Dermis lymphatic vessel endothelial cell (primary cell): ENCODE results near the gene ATMIN. TPM values are rescaled to one million over a fixed set of nuclear protein-coding genes. Genes with fewer than 3 reads are reported as not detected.

Experiments
- total RNA-seq: library from RNA; depleted of rRNA; stranded (reverse); fragments of >200 nt; gene quantifications from 2 replicates; pipeline ENCODE4 v1.2.1, GENCODE V29; 2014

ATMIN gene, protein sequence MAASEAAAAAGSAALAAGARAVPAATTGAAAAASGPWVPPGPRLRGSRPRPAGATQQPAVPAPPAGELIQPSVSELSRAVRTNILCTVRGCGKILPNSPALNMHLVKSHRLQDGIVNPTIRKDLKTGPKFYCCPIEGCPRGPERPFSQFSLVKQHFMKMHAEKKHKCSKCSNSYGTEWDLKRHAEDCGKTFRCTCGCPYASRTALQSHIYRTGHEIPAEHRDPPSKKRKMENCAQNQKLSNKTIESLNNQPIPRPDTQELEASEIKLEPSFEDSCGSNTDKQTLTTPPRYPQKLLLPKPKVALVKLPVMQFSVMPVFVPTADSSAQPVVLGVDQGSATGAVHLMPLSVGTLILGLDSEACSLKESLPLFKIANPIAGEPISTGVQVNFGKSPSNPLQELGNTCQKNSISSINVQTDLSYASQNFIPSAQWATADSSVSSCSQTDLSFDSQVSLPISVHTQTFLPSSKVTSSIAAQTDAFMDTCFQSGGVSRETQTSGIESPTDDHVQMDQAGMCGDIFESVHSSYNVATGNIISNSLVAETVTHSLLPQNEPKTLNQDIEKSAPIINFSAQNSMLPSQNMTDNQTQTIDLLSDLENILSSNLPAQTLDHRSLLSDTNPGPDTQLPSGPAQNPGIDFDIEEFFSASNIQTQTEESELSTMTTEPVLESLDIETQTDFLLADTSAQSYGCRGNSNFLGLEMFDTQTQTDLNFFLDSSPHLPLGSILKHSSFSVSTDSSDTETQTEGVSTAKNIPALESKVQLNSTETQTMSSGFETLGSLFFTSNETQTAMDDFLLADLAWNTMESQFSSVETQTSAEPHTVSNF
- 33.8 and 35.6 TPM in 2 replicates for total RNA-seq

DNA sequence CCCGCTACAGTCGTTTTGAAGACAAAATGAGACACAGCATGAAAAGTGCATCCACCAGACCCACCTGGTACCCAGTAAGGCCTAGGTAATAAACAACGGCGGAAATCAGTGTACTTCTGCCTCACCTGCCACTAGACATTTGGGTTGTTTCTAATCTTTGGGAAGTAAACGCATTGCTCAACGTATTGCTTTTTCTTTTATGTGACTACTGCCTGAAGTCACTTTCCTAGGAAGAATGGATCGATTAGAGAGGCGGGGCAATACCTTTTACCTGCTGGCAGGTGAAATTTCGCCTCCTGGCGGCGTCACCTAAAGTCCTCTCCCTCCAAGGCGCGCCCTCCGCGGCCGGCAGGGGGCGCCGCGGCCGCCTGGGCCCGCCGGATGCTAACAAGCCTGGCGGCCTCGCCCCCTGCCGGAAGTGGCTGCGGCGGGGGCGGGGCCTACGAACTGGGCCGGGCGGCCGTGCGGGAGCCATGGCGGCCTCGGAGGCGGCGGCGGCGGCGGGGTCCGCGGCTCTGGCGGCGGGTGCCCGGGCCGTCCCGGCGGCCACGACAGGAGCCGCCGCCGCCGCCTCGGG, at the start of gene ATMIN:
Gene ATMIN, plus strand, starts transcription at position 445 of the 577 bp plus-strand sequence. Its CDS starts 29 bp downstream, at position 474.

GRCh38 chr16:81006813-81007695, 28.6 kb upstream of the ATMIN start, which contains the start of the genes CENPN and CMC2:
CENPN (plus strand) TSS chr16:81007214; CDS start chr16:81011940, 4,726 bp downstream.
CMC2 (minus strand) TSS chr16:81006885; CDS start chr16:80997394, 9,491 bp downstream.

DNA sequence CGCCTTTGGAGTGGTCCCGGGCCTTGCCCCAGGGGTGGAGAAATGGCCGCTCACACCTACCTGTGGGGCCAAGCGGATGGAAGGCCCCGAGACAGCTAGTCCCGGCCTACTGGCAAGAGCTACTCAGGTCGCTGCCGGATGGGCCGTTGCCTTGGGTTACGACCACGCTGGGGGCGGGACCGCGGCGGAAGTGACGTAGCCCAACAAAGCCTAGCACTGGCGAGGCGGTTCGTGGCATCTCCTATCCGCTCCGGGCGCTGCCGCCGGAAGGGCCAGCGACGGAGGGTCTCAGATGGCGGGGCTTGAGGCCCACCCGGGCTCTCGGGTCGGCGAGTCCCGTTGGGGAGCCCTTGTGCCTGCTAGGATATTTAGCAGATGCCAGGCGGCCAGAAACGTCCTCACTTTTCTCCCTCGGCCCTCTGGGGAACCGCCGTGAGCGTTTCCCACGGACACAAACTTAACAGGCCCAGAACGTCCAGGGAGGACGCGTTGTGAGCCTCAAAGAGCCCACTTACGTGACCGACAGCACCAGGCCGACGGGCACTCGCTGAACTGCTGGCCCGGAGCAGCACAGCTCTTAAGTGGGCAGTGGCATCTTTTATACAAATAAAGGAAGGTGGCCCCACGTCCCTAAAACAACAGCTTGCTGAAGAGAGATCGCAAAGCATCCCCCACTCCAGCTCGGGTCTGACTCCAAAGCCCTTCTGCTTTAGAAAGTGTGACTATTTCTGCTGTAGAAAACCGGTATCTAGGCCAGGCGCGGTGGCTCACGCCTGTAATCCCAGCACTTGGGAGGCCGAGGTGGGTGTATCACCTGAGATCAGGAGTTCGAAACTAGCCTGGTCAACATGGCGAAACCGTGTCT, 41.7 kb downstream of the ATMIN start, which contains the start of gene C16orf46:
Gene C16orf46, minus strand, starts transcription at position 163 of the 865 bp plus-strand sequence. CDS start 13,283 bp downstream, outside the sequence.

DNA sequence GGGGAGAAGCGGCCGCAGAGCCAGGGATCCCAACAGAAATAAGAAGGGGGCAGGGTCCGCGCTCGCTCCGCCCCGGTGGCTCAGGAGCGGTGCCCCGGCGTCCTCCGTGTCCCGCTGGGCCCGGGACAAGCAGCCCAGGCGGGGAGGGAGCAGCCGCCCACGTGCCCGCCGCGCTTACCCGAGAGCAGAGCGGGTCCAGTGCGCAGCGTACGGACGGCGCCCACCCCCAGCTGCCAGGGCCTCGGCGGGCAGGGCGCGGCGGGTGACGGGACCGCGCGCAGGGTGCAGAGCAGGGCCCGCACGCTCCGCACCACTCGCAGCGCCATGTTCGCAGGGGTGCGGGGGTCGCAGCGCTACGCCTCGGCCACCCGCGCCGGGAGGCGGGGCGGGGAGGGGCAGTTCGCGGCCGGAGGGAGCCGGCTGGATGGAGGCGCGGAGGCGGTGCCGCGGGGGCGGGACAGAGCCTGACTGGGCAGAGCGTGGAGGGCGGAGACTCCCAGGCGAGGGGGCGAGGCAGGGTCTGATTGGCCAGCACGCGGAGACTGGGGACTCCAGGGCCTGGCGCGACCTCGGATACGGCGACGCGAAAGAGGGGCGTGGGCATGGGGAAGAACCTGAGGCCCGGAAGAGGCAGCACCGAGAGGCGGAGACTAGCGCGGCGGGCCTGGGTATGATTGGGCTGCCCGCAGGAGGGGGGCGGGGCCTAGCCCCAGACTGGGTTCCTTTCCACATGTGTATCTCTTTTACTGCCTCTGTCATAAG, 60.5 kb downstream of the ATMIN start, which contains the start of gene GCSH:
Gene GCSH, minus strand, starts transcription at position 443 of the 762 bp plus-strand sequence. Its CDS starts 117 bp downstream, at position 326.

Other genes with a start within 250 kb of the ATMIN start
- gene CDYL2, start 231.2 kb upstream of the ATMIN start, total RNA-seq = 22.0 and 26.3 TPM in 2 replicates
- 23.7 and 51.0 TPM in 2 replicates for gene CMC2, start 29.0 kb upstream of the ATMIN start, total RNA-seq
- gene CENPN, start 28.6 kb upstream of the ATMIN start, total RNA-seq = 16.1 and 34.2 TPM in 2 replicates
- gene C16orf46, start 41.4 kb downstream of the ATMIN start, total RNA-seq = 0.26 and 0.54 TPM in 2 replicates
- 11.2 and 13.4 TPM in 2 replicates for gene GCSH, start 60.6 kb downstream of the ATMIN start, total RNA-seq
- not detected in 2 replicates for gene BCO1, start 202.8 kb downstream of the ATMIN start, total RNA-seq